Lower leg skin (tissue), 4 donors: ENCODE results near the gene INF2. TPM values are rescaled to one million over a fixed set of nuclear protein-coding genes. Genes with fewer than 3 reads are reported as not detected.

Source experiments
- DNase-seq, 2 donors: peaks; one replicate each; pipeline ENCODE4 v3.0.0-alpha.2; 2019; ENCODE audit warnings: low spot score in 2 of 2
- H3K4me3 ChIP-seq: fragments of 200-600 bp; sonication (generic); 2 replicates; pipeline ENCODE4 v1.5.1; 2017; ENCODE audit warnings: mild to moderate bottlenecking, low read depth; ENCODE audit not compliant: poor library complexity, severe bottlenecking
- POLR2A ChIP-seq, 2 donors: fragments of 450-650 bp; IDR thresholded peaks; one replicate each; pipeline ENCODE4 v1.6.1; 2016 to 2017; ENCODE audit warnings: antibody characterized with exemption in 2 of 2, mild to moderate bottlenecking in 1 of 2, moderate library complexity in 1 of 2
- WGBS, 2 donors: methylation state at CpG; one replicate each; pipeline ENCODE4 v1.1.5; 2018; 5-methylcytosine and 5-hydroxymethylcytosine counted together
- intact Hi-C: fragments of 100-400 bp; cut with DNase I; formaldehyde crosslinking; loops from one replicate; pipeline ENCODE4 v1.15.0; 2023; ENCODE audit warnings: low total_unique reads
- total RNA-seq, 4 donors: library from RNA; depleted of rRNA; stranded (reverse); fragments of >200 nt; gene quantifications; one replicate each; pipeline ENCODE4 v1.1.0, GENCODE V29; 2016
- TF ChIP-seq, protein P1 (sequence below), 3 donors: fragments of 450-650 bp; IDR thresholded peaks; one replicate each; pipeline ENCODE4 v1.5.1; 2016; ENCODE audit warnings: antibody characterized with exemption in 3 of 3, mild to moderate bottlenecking in 3 of 3, moderate library complexity in 2 of 3

Gene INF2
- total RNA-seq, 4 donors from 2014 or later = 63.8 to 121 (median 83.9) TPM

GRCh38 chr14:104700747-104701217, 11.4 kb downstream of the INF2 start:
- H3K4me3 ChIP-seq = no peak overlapping the region
- WGBS, 2 donors = 74 to 76% methylated on average over 20 to 22 of the region's 22 CpGs
- intact Hi-C loops = no loop called here
- TF ChIP-seq, protein P1, sequence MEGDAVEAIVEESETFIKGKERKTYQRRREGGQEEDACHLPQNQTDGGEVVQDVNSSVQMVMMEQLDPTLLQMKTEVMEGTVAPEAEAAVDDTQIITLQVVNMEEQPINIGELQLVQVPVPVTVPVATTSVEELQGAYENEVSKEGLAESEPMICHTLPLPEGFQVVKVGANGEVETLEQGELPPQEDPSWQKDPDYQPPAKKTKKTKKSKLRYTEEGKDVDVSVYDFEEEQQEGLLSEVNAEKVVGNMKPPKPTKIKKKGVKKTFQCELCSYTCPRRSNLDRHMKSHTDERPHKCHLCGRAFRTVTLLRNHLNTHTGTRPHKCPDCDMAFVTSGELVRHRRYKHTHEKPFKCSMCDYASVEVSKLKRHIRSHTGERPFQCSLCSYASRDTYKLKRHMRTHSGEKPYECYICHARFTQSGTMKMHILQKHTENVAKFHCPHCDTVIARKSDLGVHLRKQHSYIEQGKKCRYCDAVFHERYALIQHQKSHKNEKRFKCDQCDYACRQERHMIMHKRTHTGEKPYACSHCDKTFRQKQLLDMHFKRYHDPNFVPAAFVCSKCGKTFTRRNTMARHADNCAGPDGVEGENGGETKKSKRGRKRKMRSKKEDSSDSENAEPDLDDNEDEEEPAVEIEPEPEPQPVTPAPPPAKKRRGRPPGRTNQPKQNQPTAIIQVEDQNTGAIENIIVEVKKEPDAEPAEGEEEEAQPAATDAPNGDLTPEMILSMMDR (IDR thresholded peaks at IDR 0.05) = no peak
- TF ChIP-seq POLR2A (IDR thresholded peaks at IDR 0.05) = no peak
- no peak for DNase-seq

DNA sequence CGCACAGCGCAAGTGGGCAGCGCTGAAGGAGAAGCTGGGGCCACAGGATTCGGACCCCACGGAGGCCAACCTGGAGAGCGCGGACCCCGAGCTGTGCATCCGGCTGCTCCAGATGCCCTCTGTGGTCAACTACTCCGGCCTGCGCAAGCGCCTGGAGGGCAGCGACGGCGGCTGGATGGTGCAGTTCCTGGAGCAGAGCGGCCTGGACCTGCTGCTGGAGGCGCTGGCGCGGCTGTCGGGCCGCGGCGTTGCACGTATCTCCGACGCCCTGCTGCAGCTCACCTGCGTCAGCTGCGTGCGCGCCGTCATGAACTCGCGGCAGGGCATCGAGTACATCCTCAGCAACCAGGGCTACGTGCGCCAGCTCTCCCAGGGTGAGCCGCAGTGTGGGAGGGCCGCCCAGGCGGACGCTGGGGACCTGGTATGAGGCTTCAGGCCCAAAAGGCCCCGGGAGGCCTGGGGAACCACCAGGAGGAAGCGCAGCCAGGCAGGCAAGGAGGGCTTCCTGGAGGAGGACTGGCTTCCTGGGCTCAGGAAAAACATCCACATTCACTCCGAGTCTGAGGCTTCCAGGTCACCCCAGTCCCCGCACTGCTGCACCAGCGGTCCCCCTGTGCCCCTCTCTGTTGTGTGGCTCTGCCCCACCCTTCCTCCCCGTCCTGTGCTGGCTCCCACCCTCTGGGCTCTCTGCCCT, 12.1 kb downstream of the INF2 start:
- intact Hi-C loops = no loop called here
- H3K4me3 ChIP-seq = no peak overlapping the region
- no peak for DNase-seq
- 92 to 95% methylated on average over 42 to 43 of the region's 46 CpGs for WGBS, 2 donors
- TF ChIP-seq, protein P1 (IDR thresholded peaks at IDR 0.05) = no peak
- no peak for TF ChIP-seq POLR2A (IDR thresholded peaks at IDR 0.05)

GRCh38 chr14:104702106-104702505, 12.7 kb downstream of the INF2 start:
- TF ChIP-seq, protein P1 (IDR thresholded peaks at IDR 0.05) = no peak
- TF ChIP-seq POLR2A (IDR thresholded peaks at IDR 0.05) = no peak
- 75 to 76% methylated on average over 12 of the region's 12 CpGs for WGBS, 2 donors
- intact Hi-C loops = no loop called here
- no peak overlapping the region for H3K4me3 ChIP-seq
- no peak for DNase-seq

DNA sequence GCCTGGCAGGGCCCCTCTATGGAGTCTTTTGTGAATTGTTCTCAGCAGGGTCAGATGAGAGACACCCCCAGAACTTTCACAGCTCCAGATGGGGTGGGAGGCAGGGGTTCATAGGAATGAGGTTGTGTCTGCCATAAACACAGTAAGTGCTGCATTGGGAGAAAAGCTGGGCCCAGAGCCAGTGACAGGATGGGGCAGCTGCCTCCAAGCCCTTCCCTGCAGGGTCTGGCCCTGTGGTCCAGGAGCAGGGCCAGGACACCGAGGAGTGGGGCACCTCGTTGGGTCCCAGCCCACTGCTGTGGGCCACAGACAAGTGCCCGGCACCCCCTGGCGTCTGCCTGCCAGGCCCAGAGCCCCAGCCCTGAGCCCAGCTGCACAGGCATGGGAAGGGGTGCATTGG, 13.3 kb downstream of the INF2 start:
- TF ChIP-seq, protein P1 (IDR thresholded peaks at IDR 0.05) = no peak
- no peak overlapping the region for H3K4me3 ChIP-seq
- intact Hi-C loops = no loop called here
- DNase-seq = no peak
- 69 to 77% methylated on average over 4 of the region's 4 CpGs for WGBS, 2 donors

DNA sequence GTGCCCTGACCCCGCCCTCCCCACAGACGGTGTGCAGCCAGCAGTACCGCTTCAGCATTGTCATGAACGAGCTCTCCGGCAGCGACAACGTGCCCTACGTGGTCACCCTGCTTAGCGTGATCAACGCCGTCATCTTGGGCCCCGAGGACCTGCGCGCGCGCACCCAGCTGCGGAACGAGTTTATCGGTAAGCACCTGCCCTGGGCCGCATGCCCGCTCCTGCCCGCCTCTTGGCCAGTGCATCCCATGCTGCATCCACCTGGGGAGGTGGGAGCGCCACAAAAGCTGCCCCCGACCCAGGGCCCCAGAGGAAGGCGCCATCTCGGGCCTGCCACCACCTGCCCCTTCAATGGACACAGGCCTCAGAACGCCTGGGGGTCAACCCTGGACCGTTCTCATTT, 13.9 kb downstream of the INF2 start:
- no peak overlapping the region for H3K4me3 ChIP-seq
- TF ChIP-seq, protein P1 (IDR thresholded peaks at IDR 0.05) = no peak
- no peak for TF ChIP-seq POLR2A (IDR thresholded peaks at IDR 0.05)
- intact Hi-C loops = no loop called here
- no peak for DNase-seq
- WGBS, 2 donors = 89 to 98% methylated on average over 12 to 21 of the region's 28 CpGs

GRCh38 chr14:104704252-104704651, 14.8 kb downstream of the INF2 start:
- intact Hi-C loops = no loop called here
- 92 to 97% methylated on average over 22 of the region's 22 CpGs for WGBS, 2 donors

More at GRCh38 chr14:104704252-104704651, 14.8 kb downstream of the INF2 start:
- no peak for DNase-seq
- TF ChIP-seq, protein P1 (IDR thresholded peaks at IDR 0.05) = no peak
- TF ChIP-seq POLR2A (IDR thresholded peaks at IDR 0.05) = no peak
- no peak overlapping the region for H3K4me3 ChIP-seq
